HCT116 (cell line): ENCODE results near the gene TNIP3. TPM values are rescaled to one million over a fixed set of nuclear protein-coding genes. Genes with fewer than 3 reads are reported as not detected.

Experiments
- ATAC-seq: fragments of 200-7000 bp; cut with Tn5 transposase; 2 replicates; pipeline ENCODE4 v1.9.1; 2020; ENCODE audit warnings: mild to moderate bottlenecking, moderate library complexity
- BruUV-seq: library from RNA; stranded (reverse); fragments of 400-500 nt; replicated peaks from 2 replicates; lab custom pipeline; 2021; lab: Mats Ljungman, UMichigan
- CTCF ChIA-PET: fragments of 300-600 bp; sonication (Branson Sonifier 250); formaldehyde crosslinking; loops from one replicate; lab custom pipeline; 2021; ENCODE audit warnings: antibody characterized with exemption; lab: Charles Lee
- POLR2A ChIA-PET: fragments of 300-600, 350-600 bp; sonication (Branson Sonifier 250); formaldehyde crosslinking; loops from one replicate; lab custom pipeline; 2021; ENCODE audit warnings: antibody characterized with exemption; lab: Charles Lee
- RAD21 ChIA-PET, 2 experiments: fragments of 300-600 bp; sonication (Branson Sonifier 250); formaldehyde crosslinking; loops; one replicate each; lab custom pipeline; 2023; ENCODE audit warnings: low total read pairs in 2 of 2; ENCODE audit not compliant: uncharacterized antibody in 2 of 2, unreplicated experiment in 2 of 2, low non-redundant PET in 1 of 2; lab: Charles Lee
- DNase-seq: peaks from one replicate; pipeline ENCODE4 v3.0.0-alpha.2; 2010; ENCODE audit warnings: low read depth, low spot score
- H2AFZ ChIP-seq: fragments of 200-600 bp; shearing (Covaris generic), sonication (generic); 2 replicates; pipeline ENCODE4 v1.6.1; 2017; ENCODE audit warnings: low read depth, mixed run types, mixed read lengths, antibody characterized with exemption, low read length; ENCODE audit not compliant: poor library complexity, severe bottlenecking
- H3K27ac ChIP-seq: 2 replicates; pipeline ENCODE4 v1.5.1; 2012; ENCODE audit warnings: low read depth, low read length
- H3K27me3 ChIP-seq: fragments of 200-600 bp; sonication (generic); 2 replicates; pipeline ENCODE4 v1.6.1; 2016; ENCODE audit warnings: mixed run types, low read length, mixed read lengths; ENCODE audit not compliant: insufficient read depth
- H3K36me3 ChIP-seq, 2 experiments: fragments of 200-500 bp in 1 of 2; fragments of 200-600 bp in 1 of 2; sonication (Bioruptor generic) in 1 of 2; sonication (generic) in 1 of 2; 2 replicates each; pipeline versions ENCODE4 v1.5.1 to v1.6.1; 2014 to 2016; ENCODE audit warnings: low read length in 2 of 2, inconsistent platforms in 1 of 2, mixed read lengths in 1 of 2, mixed run types in 1 of 2; ENCODE audit not compliant: insufficient read depth in 2 of 2, control insufficient read depth in 1 of 2
- H3K4me1 ChIP-seq, 2 experiments: fragments of 200-600 bp in 1 of 2; sonication (generic) in 1 of 2; 2 replicates each; pipeline versions ENCODE4 v1.5.1 to v1.6.1; 2012 to 2017; ENCODE audit warnings: low read length in 2 of 2, inconsistent platforms in 1 of 2, mild to moderate bottlenecking in 1 of 2, mixed read lengths in 1 of 2, mixed run types in 1 of 2, moderate library complexity in 1 of 2; ENCODE audit not compliant: insufficient read depth in 2 of 2, control insufficient read depth in 1 of 2
- H3K4me2 ChIP-seq: fragments of 200-600 bp; sonication (generic); 2 replicates; pipeline ENCODE4 v1.6.1; 2017; ENCODE audit warnings: mixed run types, low read length, mixed read lengths
- H3K4me3 ChIP-seq, 2 experiments: fragments of 200-600 bp in 1 of 2; sonication (generic) in 1 of 2; replicated peaks in 1 of 2; 2 replicates each; pipeline ENCODE4 v1.5.1; 2011 to 2016; ENCODE audit warnings: low read length in 2 of 2, control low read depth in 1 of 2, low read depth in 1 of 2, mild to moderate bottlenecking in 1 of 2, mixed read lengths in 1 of 2, mixed run types in 1 of 2
- H3K79me2 ChIP-seq: fragments of 200-600 bp; sonication (generic); 2 replicates; pipeline ENCODE4 v1.6.1; 2017; ENCODE audit warnings: mild to moderate bottlenecking, mixed run types, low read length, moderate library complexity, mixed read lengths; ENCODE audit not compliant: insufficient read depth
- H3K9ac ChIP-seq: fragments of 200-600 bp; sonication (generic); 2 replicates; pipeline ENCODE4 v1.6.1; 2016; ENCODE audit warnings: low read length, mixed read lengths
- H3K9me2 ChIP-seq: fragments of 200-600 bp; sonication (generic), shearing (Covaris generic); 2 replicates; pipeline ENCODE4 v1.6.1; 2017; ENCODE audit warnings: mixed run types, mild to moderate bottlenecking, moderate library complexity; ENCODE audit not compliant: insufficient read depth
- H3K9me3 ChIP-seq, 2 experiments: fragments of 200-500 bp in 1 of 2; fragments of 200-600 bp in 1 of 2; sonication (Bioruptor generic) in 1 of 2; sonication (generic) in 1 of 2; 2 replicates each; pipeline ENCODE4 v1.6.1; 2014 to 2017; ENCODE audit warnings: low read length in 2 of 2, mixed read lengths in 2 of 2, inconsistent platforms in 1 of 2, low read depth in 1 of 2, mild to moderate bottlenecking in 1 of 2, mixed run types in 1 of 2, moderate library complexity in 1 of 2; ENCODE audit not compliant: control insufficient read depth in 1 of 2, insufficient read depth in 1 of 2
- H4K20me1 ChIP-seq: fragments of 200-600 bp; sonication (generic), shearing (Covaris generic); 2 replicates; pipeline ENCODE4 v1.6.1; 2017; ENCODE audit warnings: mixed run types, mild to moderate bottlenecking, moderate library complexity; ENCODE audit not compliant: insufficient read depth
- CEBPB ChIP-seq: IDR thresholded peaks from 2 replicates; pipeline ENCODE4 v1.6.1; 2012; ENCODE audit warnings: low read depth
- EZH2 ChIP-seq: fragments of 200-600 bp; sonication (generic); IDR thresholded peaks from 2 replicates; pipeline ENCODE4 v1.6.1; 2017; ENCODE audit warnings: antibody characterized with exemption, mixed run types
- JUND ChIP-seq: IDR thresholded peaks from 2 replicates; pipeline ENCODE4 v1.6.1; 2012
- SIN3A ChIP-seq: IDR thresholded peaks from 2 replicates; pipeline ENCODE4 v1.6.1; 2012; ENCODE audit warnings: low read depth
- TCF7L2 ChIP-seq: IDR thresholded peaks from 2 replicates; pipeline ENCODE4 v1.7.0; 2011; ENCODE audit warnings: borderline replicate concordance, inconsistent platforms; ENCODE audit not compliant: insufficient read depth, insufficient read length; ENCODE audit errors: extremely low read depth
- intact Hi-C: fragments of 100-400 bp; cut with micrococcal nuclease; formaldehyde crosslinking; loops from 2 replicates; pipeline ENCODE4 v1.10.0; 2022
- total RNA-seq: library from RNA; stranded (reverse); gene quantifications from one replicate; pipeline ENCODE4 v1.2.1, GENCODE V29; 2021; ENCODE audit not compliant: unreplicated experiment

TNIP3 gene
- total RNA-seq, 1 experiment from 2014 or later: not detected

DNA sequence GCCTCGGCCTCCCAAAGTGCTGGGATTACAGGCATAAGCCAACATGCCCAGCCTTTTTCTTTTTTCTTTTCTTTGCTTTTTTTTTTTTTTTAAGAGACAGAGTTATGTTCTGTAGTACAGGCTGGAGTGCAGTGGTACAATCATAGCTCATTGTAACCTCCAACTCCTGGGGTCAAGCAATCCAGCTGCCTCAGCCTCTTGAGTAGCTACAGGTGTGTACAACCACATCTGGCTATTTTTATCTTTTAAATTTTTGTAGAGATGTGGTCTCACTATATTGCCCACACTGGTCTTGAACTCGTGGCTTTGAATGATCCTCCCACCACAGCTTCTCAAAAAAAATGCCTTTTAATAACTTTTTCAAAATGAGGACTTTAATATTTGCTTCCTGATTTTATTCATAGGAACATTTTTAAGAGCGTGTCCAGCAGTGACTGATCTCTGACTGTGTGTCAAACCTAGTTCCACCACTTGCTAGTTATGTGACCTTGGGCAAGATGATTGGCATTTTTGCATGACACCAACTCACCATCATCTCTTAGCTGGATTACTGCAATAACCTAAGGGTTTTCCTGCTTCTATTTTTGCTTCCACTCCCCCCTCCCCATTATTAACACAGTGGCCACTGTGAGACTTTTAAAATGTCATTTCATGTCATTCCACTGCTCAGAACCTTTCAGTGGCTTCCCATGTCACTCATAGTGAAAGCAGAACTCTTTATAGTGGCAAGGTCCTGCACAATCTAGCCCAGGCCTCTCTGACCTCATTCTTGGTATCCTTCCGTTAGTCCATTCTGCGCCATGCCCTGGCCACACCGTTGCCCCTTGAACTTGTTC, 4.5 kb upstream of the TNIP3 start (continued):
- no peak for TF ChIP-seq SIN3A
- no peak for TF ChIP-seq CEBPB
- no peak for TF ChIP-seq TCF7L2
- TF ChIP-seq, all 23 proteins: peak for 0

DNA sequence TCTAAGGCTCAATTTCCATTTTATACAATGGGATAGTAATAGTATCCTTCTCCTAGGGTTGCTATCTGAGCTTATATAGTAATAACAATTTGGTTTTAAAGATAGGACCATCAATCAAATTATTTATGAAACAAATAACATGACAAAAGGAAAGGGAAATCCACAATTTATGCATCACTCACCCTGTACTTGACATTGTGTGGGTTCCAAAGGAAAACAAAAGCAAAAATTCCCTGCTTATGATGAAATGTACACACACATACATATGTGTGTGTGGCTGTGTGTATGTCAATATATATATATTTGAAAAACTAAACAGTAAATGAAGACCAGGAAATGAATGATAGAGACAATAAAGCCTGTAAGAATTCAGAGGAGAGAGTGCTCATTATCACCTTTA, 2.9 kb upstream of the TNIP3 start:
- TF ChIP-seq JUND: no peak
- Histone ChIP-seq H2AFZ (no peak overlapping the region), H3K9me2 (no peaks in the 10 kb centered on the region), H3K9me3 (no peaks in the 10 kb centered on the region), H3K4me2 (no peak overlapping the region), H3K79me2 (no peaks in the 10 kb centered on the region), H3K36me3 (no peaks in the 10 kb centered on the region), H3K27ac (no peak overlapping the region), H3K27me3 (no peaks in the 10 kb centered on the region), H3K4me3 (no peak overlapping the region), H3K9ac (no peak overlapping the region), H4K20me1 (no peaks in the 10 kb centered on the region), H3K4me1 (no peaks in the 10 kb centered on the region)
- POLR2A ChIA-PET: no interaction called here
- BruUV-seq: no TSS peak
- ATAC-seq (no peak), DNase-seq (no peak)
- intact Hi-C loops: no loop called here
- CTCF ChIA-PET: no interaction called here
- RAD21 ChIA-PET: no interaction called here

DNA sequence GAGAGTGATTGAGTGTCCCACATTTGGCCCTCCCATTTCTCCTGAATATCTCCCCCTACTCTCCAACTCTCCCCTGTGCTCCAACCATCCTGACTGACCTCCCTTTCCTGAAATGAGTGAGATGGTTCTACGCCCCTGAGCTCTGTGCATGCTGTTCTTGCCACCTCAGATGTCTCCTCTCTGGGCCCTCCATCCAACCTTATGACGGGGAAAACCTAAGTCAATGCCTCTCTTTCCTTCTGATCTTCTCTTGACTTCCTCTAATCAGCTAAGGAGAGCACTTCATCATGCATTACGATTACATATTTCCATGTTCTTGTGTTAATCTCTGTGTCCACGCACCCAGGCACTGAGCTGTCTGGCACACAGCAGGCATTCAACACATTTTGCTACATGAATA, 1.1 kb upstream of the TNIP3 start:
- H2AFZ ChIP-seq: no peak overlapping the region
- DNase-seq (no peak), ATAC-seq (no peak)
- H4K20me1 ChIP-seq: no peaks in the 10 kb centered on the region
- BruUV-seq: no TSS peak
- CTCF ChIA-PET: no interaction called here
- no peaks in the 10 kb centered on the region for H3K4me1 ChIP-seq
- H3K9ac ChIP-seq: no peak overlapping the region
- POLR2A ChIA-PET: no interaction called here
- no peak overlapping the region for H3K27ac ChIP-seq
- H3K4me2 ChIP-seq: no peak overlapping the region
- intact Hi-C loops: no loop called here
- H3K36me3 ChIP-seq: no peaks in the 10 kb centered on the region
- RAD21 ChIA-PET: no interaction called here
- H3K9me3 ChIP-seq: no peaks in the 10 kb centered on the region
- no peak overlapping the region for H3K4me3 ChIP-seq
- H3K27me3 ChIP-seq: no peaks in the 10 kb centered on the region
- TF ChIP-seq EZH2: no peak
- no peaks in the 10 kb centered on the region for H3K9me2 ChIP-seq
- H3K79me2 ChIP-seq: no peaks in the 10 kb centered on the region
